ENCODE data around the gene PCGF3. TPM values are rescaled to one million over a fixed set of nuclear protein-coding genes. Genes with fewer than 3 reads are reported as not detected.

PCGF3 gene
- total and polyA plus RNA-seq, 10 of the 15 experiments (the other 5 are each of a cell fraction or from before 2014, with no cell fraction given): 2.2 to 43.8 (median 15.9) TPM

DNA sequence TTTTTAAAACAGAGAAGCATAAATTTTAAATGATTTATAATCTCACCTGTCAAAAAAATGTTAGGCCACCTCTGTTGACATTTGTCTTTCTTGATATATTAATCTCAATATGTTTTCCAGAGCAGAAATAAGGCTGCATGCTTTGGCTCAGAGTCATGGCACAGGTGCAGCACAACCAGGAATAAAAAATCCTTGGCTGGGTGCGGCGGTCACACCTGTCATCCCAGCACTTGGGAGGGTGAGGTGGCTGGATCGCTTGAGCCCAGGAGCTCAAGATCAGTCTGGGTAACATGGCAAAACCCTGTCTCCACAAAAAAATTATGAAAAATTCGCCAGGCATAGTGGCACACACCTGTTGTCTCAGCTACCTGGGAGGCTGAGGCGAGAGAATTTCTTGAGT, 102.2 kb downstream of the PCGF3 start:
- Histone ChIP-seq H4K20me1 (ENCODE audit: control insufficient read depth, insufficient read depth) (no peaks in the 10 kb centered on the region), H3K9me3 (replicated peaks; ENCODE audit: control insufficient read depth, insufficient read depth, low read length) (no peaks in the 10 kb centered on the region; the same call in 2 of the 3 replicates), H3K4me3 (no peak overlapping the region), H3K4me1 (ENCODE audit: control insufficient read depth, insufficient read depth, low read length) (no peaks in the 10 kb centered on the region), H3K79me2 (ENCODE audit: control insufficient read depth, insufficient read depth, low read length) (no peaks in the 10 kb centered on the region), H3K9ac (ENCODE audit: control insufficient read depth, insufficient read depth, low read length) (no peak overlapping the region), H3K36me3 (ENCODE audit: control insufficient read depth in 2 of 2, insufficient read depth in 2 of 2, low read length in 1 of 2) (no peaks in the 10 kb centered on the region), H3K27ac (ENCODE audit: control insufficient read depth, insufficient read depth) (no peak overlapping the region), H2AFZ (ENCODE audit: control insufficient read depth, low read depth, low read length) (no peak overlapping the region), H3K4me2 (ENCODE audit: control insufficient read depth, insufficient read depth) (no peak overlapping the region), H3K27me3 (replicated peaks in 1 of 2; ENCODE audit: control insufficient read depth in 2 of 2, insufficient read depth in 2 of 2, low read length in 1 of 2) (no peaks in the 10 kb centered on the region)
- no TSS peak for BruUV-seq (replicated peaks)
- ChIA-PET SMC1A (ENCODE audit: uncharacterized antibody, unreplicated experiment) (no interaction called here), CTCF (no interaction called here), POLR2A (no interaction called here), RAD21 (ENCODE audit: unreplicated experiment) (no interaction called here)
- DNase-seq (ENCODE audit: low read depth, low spot score): no peak
- in situ Hi-C loops (cut with MboI) (no loop called here), intact Hi-C loops (cut with micrococcal nuclease; ENCODE audit: unreplicated experiment) (no loop called here)
- ATAC-seq: no peak
- no peak for FAIRE-seq
- TF ChIP-seq ELK1 (IDR thresholded peaks at IDR 0.05; ENCODE audit: low read depth, low read length) (no peak), ETV6 (conservative IDR thresholded peaks at IDR 0.05 in 1 of 2, IDR thresholded peaks at IDR 0.05 in 1 of 2; ENCODE audit: borderline replicate concordance in 1 of 2, low read depth in 1 of 2) (no peak), CUX1 (IDR thresholded peaks at IDR 0.05; ENCODE audit: insufficient replicate concordance, low read depth, low read length) (no peak)
- 47% methylated on average over 5 of the region's 5 CpGs for WGBS (ENCODE audit: insufficient coverage, insufficient replicate concordance, low lambda C conversion rate, missing lambda C conversion rate)

Measured in GM12878 (cell line).